Ascending aorta (tissue), 2 donors: ENCODE measurements around the gene KCNE1. TPM values are rescaled to one million over a fixed set of nuclear protein-coding genes. Genes with fewer than 3 reads are reported as not detected.
"Not testable (repeated sequence)": the region's sequence is repeated elsewhere in the genome, so short reads cannot be mapped to it uniquely, and the experiment has no call there.

ENCODE experiments used
- DNase-seq, 2 donors: peaks; one replicate each; pipeline ENCODE4 v3.0.0-alpha.2; 2019; ENCODE audit warnings: low spot score in 2 of 2
- H3K27ac ChIP-seq, 2 donors: fragments of 200-600 bp; sonication (generic); one replicate each; pipeline ENCODE4 v1.5.1; 2016 to 2017; ENCODE audit warnings: mild to moderate bottlenecking in 1 of 2
- H3K27me3 ChIP-seq: fragments of 200-600 bp; sonication (generic); one replicate; pipeline ENCODE4 v1.5.1; 2017
- H3K36me3 ChIP-seq, 2 donors: fragments of 200-600 bp; sonication (generic); one replicate each; pipeline ENCODE4 v1.5.1; 2016
- H3K4me1 ChIP-seq, 2 donors: fragments of 200-600 bp; sonication (generic); one replicate each; pipeline ENCODE4 v1.5.1; 2016 to 2017; ENCODE audit warnings: mild to moderate bottlenecking in 1 of 2
- H3K4me3 ChIP-seq, 2 donors: fragments of 200-600 bp; sonication (generic); one replicate each; pipeline ENCODE4 v1.5.1; 2016 to 2017; ENCODE audit warnings: mild to moderate bottlenecking in 1 of 2
- H3K9me3 ChIP-seq, 2 donors: fragments of 200-600 bp; sonication (generic); one replicate each; pipeline ENCODE4 v1.5.1; 2016
- intact Hi-C: fragments of 100-400 bp; cut with DNase I; formaldehyde crosslinking; loops from one replicate; pipeline ENCODE4 v1.15.1; 2023
- total RNA-seq: library from RNA; depleted of rRNA; stranded (reverse); fragments of >200 nt; gene quantifications from one replicate; pipeline ENCODE4 v1.1.0, GENCODE V29; 2016
- TF ChIP-seq, protein P1 (sequence below), 3 experiments: fragments of 200-600 bp in 2 of 3; fragments of 450-650 bp in 1 of 3; sonication (generic) in 2 of 3; IDR thresholded peaks; one replicate each; pipeline ENCODE4 v1.5.1; 2016 to 2019; ENCODE audit warnings: antibody characterized with exemption in 3 of 3, mild to moderate bottlenecking in 1 of 3, moderate library complexity in 1 of 3

Gene KCNE1
- total RNA-seq, 1 donor from 2014 or later = 5.7 TPM

DNA sequence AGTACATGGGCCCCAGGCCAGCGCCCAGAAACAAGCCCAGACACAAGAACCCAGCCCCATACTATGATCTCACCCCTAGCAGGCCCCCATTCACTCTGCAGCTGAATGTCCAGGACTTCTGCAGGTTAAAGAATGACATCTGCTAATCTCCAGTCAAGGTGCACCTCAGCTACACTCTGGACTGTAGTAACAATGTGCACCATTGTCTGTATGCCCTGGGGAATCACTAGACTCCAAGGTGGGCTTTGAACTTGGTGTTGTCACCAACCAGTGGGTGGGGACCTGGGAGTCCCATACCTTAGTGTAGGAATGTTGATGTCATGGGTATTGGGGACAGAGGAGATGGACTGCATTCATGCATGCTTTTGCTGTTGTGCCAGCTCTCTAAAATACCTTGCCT, 10.3 kb downstream of the KCNE1 start:
- TF ChIP-seq, protein P1, sequence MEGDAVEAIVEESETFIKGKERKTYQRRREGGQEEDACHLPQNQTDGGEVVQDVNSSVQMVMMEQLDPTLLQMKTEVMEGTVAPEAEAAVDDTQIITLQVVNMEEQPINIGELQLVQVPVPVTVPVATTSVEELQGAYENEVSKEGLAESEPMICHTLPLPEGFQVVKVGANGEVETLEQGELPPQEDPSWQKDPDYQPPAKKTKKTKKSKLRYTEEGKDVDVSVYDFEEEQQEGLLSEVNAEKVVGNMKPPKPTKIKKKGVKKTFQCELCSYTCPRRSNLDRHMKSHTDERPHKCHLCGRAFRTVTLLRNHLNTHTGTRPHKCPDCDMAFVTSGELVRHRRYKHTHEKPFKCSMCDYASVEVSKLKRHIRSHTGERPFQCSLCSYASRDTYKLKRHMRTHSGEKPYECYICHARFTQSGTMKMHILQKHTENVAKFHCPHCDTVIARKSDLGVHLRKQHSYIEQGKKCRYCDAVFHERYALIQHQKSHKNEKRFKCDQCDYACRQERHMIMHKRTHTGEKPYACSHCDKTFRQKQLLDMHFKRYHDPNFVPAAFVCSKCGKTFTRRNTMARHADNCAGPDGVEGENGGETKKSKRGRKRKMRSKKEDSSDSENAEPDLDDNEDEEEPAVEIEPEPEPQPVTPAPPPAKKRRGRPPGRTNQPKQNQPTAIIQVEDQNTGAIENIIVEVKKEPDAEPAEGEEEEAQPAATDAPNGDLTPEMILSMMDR (IDR thresholded peaks at IDR 0.05) = no peak
- no peaks in the 10 kb centered on the region for H3K27me3 ChIP-seq
- peaks cover 6 to 19% of the 10 kb centered on the region in 2 donors for H3K9me3 ChIP-seq
- no peaks in the 10 kb centered on the region for H3K36me3 ChIP-seq
- H3K4me3 ChIP-seq = no peak overlapping the region
- no peak overlapping the region for H3K27ac ChIP-seq
- no peaks in the 10 kb centered on the region for H3K4me1 ChIP-seq
- intact Hi-C loops = no loop called here
- no peak for DNase-seq

DNA sequence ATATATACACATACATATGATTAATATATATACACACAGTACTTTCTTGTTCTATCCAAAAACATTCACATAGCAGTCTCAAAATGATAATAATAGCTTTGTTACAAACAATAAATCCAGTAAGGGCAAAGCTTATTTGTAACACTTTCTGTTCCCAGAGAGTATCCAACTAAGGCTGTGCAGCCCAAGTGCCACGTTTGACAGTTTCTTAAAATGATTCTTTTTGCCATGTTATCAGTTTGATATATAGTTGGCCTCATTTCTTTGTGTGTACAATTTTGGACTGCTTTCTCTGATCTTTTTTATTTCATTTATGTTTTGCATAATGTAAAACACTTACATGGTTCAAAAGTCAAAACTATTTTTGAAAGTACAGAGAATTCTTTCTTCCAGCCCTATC, 11.8 kb downstream of the KCNE1 start:
- Histone ChIP-seq H3K4me1 (no peaks in the 10 kb centered on the region), H3K4me3 (no peak overlapping the region), H3K9me3 (peaks cover 7 to 19% of the 10 kb centered on the region in 2 donors), H3K27me3 (no peaks in the 10 kb centered on the region), H3K27ac (no peak overlapping the region), H3K36me3 (no peaks in the 10 kb centered on the region)
- no peak for DNase-seq
- TF ChIP-seq, protein P1 (IDR thresholded peaks at IDR 0.05) = no peak
- intact Hi-C loops = no loop called here

DNA sequence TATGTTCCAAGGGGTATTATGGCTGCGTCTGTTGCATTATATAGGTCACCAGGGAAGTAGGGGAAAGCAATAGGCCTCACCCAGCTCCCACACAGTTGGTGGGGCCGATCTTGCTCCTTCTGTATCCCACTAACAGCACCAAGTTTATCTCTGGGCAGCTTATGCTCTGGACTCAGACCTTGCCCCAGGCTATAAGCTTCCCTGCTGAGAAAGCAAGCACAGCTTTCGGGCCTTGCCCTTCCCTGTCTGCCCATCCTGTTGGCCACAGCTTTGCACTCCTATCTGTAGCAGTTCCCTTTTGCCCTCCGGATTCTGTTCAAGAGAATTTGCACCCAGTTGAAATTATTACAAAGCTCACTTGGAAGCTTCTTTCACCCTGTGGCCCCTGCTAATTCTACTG, 12.9 kb downstream of the KCNE1 start:
- intact Hi-C loops = no loop called here
- no peaks in the 10 kb centered on the region for H3K27me3 ChIP-seq
- H3K36me3 ChIP-seq = no peaks in the 10 kb centered on the region
- no peaks in the 10 kb centered on the region for H3K4me1 ChIP-seq
- TF ChIP-seq, protein P1 (IDR thresholded peaks at IDR 0.05) = no peak
- H3K9me3 ChIP-seq = peaks cover 7 to 19% of the 10 kb centered on the region in 2 donors
- no peak overlapping the region for H3K4me3 ChIP-seq
- DNase-seq = no peak
- H3K27ac ChIP-seq = no peak overlapping the region

DNA sequence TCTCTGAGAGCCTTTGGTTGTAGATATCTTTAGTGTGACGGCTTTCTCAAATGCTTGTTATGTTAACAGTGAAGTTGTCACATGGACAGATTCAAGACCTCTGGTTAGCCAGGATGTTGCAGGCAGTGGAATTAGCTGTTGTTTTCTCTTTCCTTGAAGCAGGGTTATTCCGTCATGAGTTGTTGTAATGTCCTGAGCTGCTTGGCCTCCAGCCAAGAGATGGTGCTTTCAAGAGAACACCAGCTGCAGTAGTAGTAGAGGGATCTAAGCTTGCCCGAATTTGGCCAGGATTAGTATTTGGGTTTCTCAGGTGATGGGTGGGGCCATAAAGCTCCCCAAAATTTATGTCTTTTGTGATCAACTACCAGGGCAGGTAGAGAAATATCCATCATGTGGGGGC, 13.4 kb downstream of the KCNE1 start:
- Histone ChIP-seq H3K9me3 (peaks cover 7 to 19% of the 10 kb centered on the region in 2 donors), H3K27ac (no peak overlapping the region), H3K4me1 (no peaks in the 10 kb centered on the region), H3K36me3 (no peaks in the 10 kb centered on the region), H3K4me3 (no peak overlapping the region), H3K27me3 (no peaks in the 10 kb centered on the region)
- TF ChIP-seq, protein P1 (IDR thresholded peaks at IDR 0.05) = no peak
- no peak for DNase-seq
- intact Hi-C loops = no loop called here

DNA sequence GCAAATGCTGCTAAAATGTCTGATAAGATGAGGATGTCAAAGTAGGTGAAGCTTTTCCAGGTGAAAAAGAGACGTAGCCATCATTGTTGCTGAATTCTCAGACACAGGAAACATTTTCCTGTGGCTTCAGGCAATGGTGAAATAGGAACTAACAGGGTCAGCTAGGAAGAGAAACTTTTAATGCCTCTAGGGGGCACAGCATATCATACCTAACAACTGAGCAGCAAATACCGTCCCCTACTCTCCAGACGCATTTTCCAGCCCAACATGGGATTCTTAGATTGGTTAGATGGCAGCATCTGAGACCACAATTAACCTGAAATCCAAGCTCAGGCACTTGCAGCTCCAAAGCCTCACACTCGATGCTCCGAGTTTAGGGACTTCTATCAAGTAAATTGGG, 28.2 kb downstream of the KCNE1 start:
- H3K4me1 ChIP-seq, intact Hi-C loops: not testable (repeated sequence)

DNA sequence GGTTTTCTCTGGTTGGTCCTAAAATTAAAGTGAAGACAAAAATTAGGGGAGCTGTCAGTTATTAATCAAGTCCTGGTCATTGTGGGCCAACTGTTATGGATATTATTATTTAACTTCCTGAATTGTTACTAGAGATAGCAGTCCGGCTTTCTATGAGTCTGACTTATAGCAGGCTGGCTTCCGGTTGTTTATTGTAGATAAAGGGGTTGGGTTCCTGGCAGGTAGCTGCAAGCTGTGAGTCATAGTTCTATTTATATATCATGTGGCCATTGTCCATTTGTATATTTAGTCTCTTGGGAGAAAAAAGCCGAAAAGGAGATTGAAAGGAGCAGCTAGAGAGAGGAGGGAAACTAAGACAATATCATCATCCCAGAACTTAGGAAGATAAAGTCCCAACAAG, 28.6 kb downstream of the KCNE1 start:
- H3K4me1 ChIP-seq, DNase-seq, H3K36me3 ChIP-seq, H3K4me3 ChIP-seq, H3K9me3 ChIP-seq, H3K27me3 ChIP-seq, intact Hi-C loops, H3K27ac ChIP-seq: not testable (repeated sequence)

More for the DNA sequence above, 28.2 kb downstream of the KCNE1 start:
- H3K27ac ChIP-seq, DNase-seq, H3K27me3 ChIP-seq, H3K9me3 ChIP-seq, H3K36me3 ChIP-seq, H3K4me3 ChIP-seq: not testable (repeated sequence)

DNA sequence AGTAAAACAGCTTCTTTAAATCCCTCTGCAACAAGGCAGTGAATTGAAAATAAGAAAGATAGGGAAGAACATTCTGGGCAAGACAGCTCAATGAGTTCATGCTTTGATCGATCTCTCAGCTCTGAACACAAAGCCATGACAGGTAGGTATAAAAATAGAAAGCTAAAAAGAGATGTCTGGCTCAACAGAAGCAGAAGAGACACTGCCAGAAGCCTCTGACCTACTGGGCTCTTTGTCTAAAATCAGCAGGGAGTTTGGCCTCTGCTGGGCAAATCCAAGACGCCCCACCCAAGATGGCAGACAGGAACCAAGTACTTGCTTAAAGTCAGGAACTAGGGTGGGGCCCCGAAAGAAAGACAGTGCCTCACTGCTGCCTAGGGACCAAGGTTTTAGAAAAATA, 44.7 kb downstream of the KCNE1 start:
- intact Hi-C loops, H3K36me3 ChIP-seq, H3K9me3 ChIP-seq, H3K27me3 ChIP-seq, H3K4me3 ChIP-seq, H3K27ac ChIP-seq, DNase-seq, H3K4me1 ChIP-seq: not testable (repeated sequence)

DNA sequence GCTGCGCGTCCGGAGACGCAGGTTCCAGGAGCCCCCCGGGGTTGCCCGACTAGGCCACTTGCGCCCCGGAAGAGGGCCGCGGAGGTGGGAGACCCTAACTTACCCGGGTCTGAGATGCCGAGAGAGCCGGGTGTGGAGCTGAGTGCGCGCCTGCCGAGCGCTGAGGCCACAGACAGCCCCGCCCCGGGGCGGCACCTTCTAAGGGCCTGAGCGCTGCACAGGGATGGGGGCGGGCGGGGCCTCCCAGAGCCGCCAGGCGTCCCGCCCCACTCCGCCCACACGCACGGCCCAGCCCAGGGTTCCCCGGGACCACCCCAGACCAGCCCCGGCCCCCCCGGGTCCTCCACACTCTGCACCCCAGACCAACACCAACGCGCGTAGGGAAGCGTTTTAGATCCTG, 52.6 kb downstream of the KCNE1 start:
- DNase-seq, H3K4me3 ChIP-seq, intact Hi-C loops, H3K9me3 ChIP-seq, H3K4me1 ChIP-seq, H3K36me3 ChIP-seq, H3K27ac ChIP-seq, H3K27me3 ChIP-seq: not testable (repeated sequence)

DNA sequence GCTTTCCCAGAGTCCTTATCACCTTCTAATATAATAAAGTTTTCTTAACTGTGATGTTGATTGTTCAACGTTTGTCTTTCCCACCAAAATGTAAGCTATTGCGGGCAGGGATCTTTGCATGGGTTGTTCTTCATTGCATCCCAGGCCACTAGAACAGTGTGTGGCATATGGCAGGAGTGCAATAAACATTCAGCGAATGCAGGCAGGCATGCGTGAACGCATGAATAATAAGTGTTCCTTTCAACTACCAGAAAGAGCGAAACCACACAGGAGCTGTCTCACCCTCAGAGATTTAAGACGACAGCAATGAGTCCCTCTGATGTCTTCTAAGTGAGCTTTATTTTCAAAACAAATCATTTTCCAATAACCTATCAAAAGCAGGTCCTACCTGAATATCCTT, 53.7 kb downstream of the KCNE1 start:
- intact Hi-C loops, H3K9me3 ChIP-seq, H3K27ac ChIP-seq, DNase-seq, H3K4me1 ChIP-seq, H3K27me3 ChIP-seq, H3K36me3 ChIP-seq, H3K4me3 ChIP-seq: not testable (repeated sequence)

DNA sequence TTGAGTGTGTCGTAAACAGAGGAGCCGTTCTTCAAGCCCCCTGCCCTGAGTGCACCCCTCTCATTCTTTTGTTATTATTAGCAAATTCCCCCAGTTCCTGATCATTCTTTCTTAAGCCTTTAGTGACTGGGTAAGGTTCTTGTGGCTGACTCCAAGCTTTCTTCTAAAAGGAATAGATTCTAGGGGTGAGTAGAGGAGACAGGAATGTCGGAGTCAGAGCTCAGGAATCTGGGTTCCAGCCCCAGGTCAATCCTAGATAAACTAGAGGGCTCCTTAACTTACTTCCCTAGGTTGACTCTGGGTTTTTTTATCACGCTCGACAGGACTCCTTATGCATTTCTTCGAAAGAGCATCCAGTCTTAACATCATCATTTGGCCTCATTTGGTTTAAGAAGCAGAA, 55.8 kb downstream of the KCNE1 start:
- H3K9me3 ChIP-seq, intact Hi-C loops, DNase-seq, H3K36me3 ChIP-seq, H3K27me3 ChIP-seq, H3K4me3 ChIP-seq, H3K27ac ChIP-seq, H3K4me1 ChIP-seq: not testable (repeated sequence)

DNA sequence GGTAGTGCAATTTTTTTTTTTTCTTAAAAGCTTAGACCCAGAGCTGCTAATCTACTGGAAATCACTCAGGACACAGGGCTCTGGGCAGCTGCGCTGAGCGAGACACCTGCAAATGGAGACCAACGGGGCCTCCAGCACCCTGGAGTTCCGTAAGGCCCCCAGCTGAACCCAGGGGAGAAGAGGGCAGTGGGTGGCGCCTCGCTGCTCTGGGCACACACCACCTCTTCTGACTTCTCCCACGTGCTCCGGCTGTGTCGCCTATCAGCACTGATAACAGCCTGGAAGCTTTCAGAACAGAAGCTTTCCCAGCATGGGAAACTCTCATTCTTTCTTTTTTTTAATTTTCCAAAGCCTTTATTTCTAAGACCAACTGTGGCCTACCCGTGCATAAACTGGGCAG, 56.4 kb downstream of the KCNE1 start:
- intact Hi-C loops, H3K4me3 ChIP-seq, H3K9me3 ChIP-seq, H3K27ac ChIP-seq, H3K27me3 ChIP-seq, H3K36me3 ChIP-seq, H3K4me1 ChIP-seq, DNase-seq: not testable (repeated sequence)
